Aorta (tissue), 5 donors: ENCODE results near the gene SCYGR4. TPM values are rescaled to one million over a fixed set of nuclear protein-coding genes. Genes with fewer than 3 reads are reported as not detected.

Experiments
- ATAC-seq: fragments of 200-7000 bp; cut with Tn5 transposase; one replicate; pipeline ENCODE4 v1.9.1; 2022; ENCODE audit warnings: moderate library complexity; ENCODE audit not compliant: low FRiP score
- DNase-seq, 2 donors: peaks; one replicate each; pipeline ENCODE4 v3.0.0-alpha.2; 2020
- H3K27ac ChIP-seq, 2 donors: one replicate each; pipeline ENCODE4 v1.5.1; 2013; ENCODE audit warnings: low read length in 2 of 2, mild to moderate bottlenecking in 2 of 2, moderate library complexity in 2 of 2, control low read depth in 1 of 2, inconsistent platforms in 1 of 2, low read depth in 1 of 2
- H3K27me3 ChIP-seq, 2 donors: one replicate each; pipeline ENCODE4 v1.6.1; 2013; ENCODE audit warnings: control low read depth in 1 of 2, low read length in 1 of 2, mild to moderate bottlenecking in 1 of 2, moderate library complexity in 1 of 2; ENCODE audit not compliant: insufficient read depth in 2 of 2, control insufficient read depth in 1 of 2
- H3K36me3 ChIP-seq, 2 donors: one replicate each; pipeline ENCODE4 v1.6.1; 2013; ENCODE audit warnings: control low read depth in 1 of 2, low read length in 1 of 2, mild to moderate bottlenecking in 1 of 2; ENCODE audit not compliant: insufficient read depth in 2 of 2, control insufficient read depth in 1 of 2
- H3K4me1 ChIP-seq, 2 donors: one replicate each; pipeline ENCODE4 v1.6.1; 2013; ENCODE audit warnings: low read length in 2 of 2, control low read depth in 1 of 2, mild to moderate bottlenecking in 1 of 2, moderate library complexity in 1 of 2; ENCODE audit not compliant: insufficient read depth in 2 of 2, control insufficient read depth in 1 of 2
- H3K4me3 ChIP-seq, 2 donors: one replicate each; pipeline ENCODE4 v1.5.1; 2013; ENCODE audit warnings: low read length in 2 of 2, control low read depth in 1 of 2, mild to moderate bottlenecking in 1 of 2
- H3K9me3 ChIP-seq: one replicate; pipeline ENCODE4 v1.6.1; 2013; ENCODE audit warnings: mild to moderate bottlenecking, low read length; ENCODE audit not compliant: control insufficient read depth
- WGBS, 2 donors: extraction: QIAGEN DNeasy Blood & Tissue Kit; methylation state at CpG; one replicate each; pipeline ENCODE4 v1.1.7; 2013; 5-methylcytosine and 5-hydroxymethylcytosine counted together
- intact Hi-C, 2 donors: fragments of 100-400 bp; cut with DNase I; formaldehyde crosslinking; loops; one replicate each; pipeline versions ENCODE4 v1.14.2 to v1.15.0; 2022
- polyA plus RNA-seq, 2 donors: library from polyadenylated mRNA; stranded (reverse); fragments of 200-250 nt; gene quantifications; one replicate each; pipeline ENCODE4 v1.2.3, GENCODE V29; 2013
- total RNA-seq, 2 donors: library from RNA; stranded (reverse); fragmentation: NEBNext Ultra II Directional; extraction: Animal tissue kit (Norgen Biotek cat#: 25700); gene quantifications; one replicate each; pipeline ENCODE4 v1.2.1, GENCODE V29; 2021
- donor health status: healthy with polysubstance abuse.
- donor health status: Bipolar disorder and iron deficiency.
- donor health status: DM: no; HTN: no; CAD: no.
- donor health status: DM: no; HTN: no; CAD: no.
- donor health status: DM: yes; HTN: yes; CAD: no.

The SCYGR4 gene
- total and polyA plus RNA-seq, 4 donors: not detected

- Histone ChIP-seq H3K27me3 (no peaks in the 10 kb centered on the region), H3K4me1 (no peaks in the 10 kb centered on the region), H3K4me3 (no peak overlapping the region), H3K27ac (no peak overlapping the region), H3K36me3 (no peaks in the 10 kb centered on the region), H3K9me3 (no peaks in the 10 kb centered on the region)
- intact Hi-C loops: no loop called here
- ATAC-seq (no peak), DNase-seq (no peak)
Observed at GRCh38 chr2:227623226-227623625, 5.9 kb downstream of the SCYGR4 start.

GRCh38 chr2:227625420-227625819 lies 8.1 kb downstream of the SCYGR4 start:
- Histone ChIP-seq H3K9me3 (no peaks in the 10 kb centered on the region), H3K27ac (no peak overlapping the region), H3K4me1 (no peaks in the 10 kb centered on the region), H3K36me3 (no peaks in the 10 kb centered on the region), H3K27me3 (no peaks in the 10 kb centered on the region), H3K4me3 (no peak overlapping the region)
- DNase-seq: no peak
- 54 to 56% methylated on average over 2 of the region's 2 CpGs for WGBS, 2 donors
- intact Hi-C loops: no loop called here
- ATAC-seq: no peak

GRCh38 chr2:227626580-227627151 lies 9.4 kb downstream of the SCYGR4 start:
- H3K9me3 ChIP-seq: no peaks in the 10 kb centered on the region
- DNase-seq: no peak
- 90 to 94% methylated on average over 10 of the region's 10 CpGs for WGBS, 2 donors

GRCh38 chr2:227627769-227628168 lies 10.5 kb downstream of the SCYGR4 start:
- H3K36me3 ChIP-seq: no peaks in the 10 kb centered on the region
- no peak overlapping the region for H3K4me3 ChIP-seq
- 78 to 86% methylated on average over 3 of the region's 3 CpGs for WGBS, 2 donors
- no peak for DNase-seq
- intact Hi-C loops: no loop called here
- H3K27me3 ChIP-seq: no peaks in the 10 kb centered on the region
- H3K4me1 ChIP-seq: no peaks in the 10 kb centered on the region
- H3K9me3 ChIP-seq: no peaks in the 10 kb centered on the region
- ATAC-seq: no peak
- H3K27ac ChIP-seq: no peak overlapping the region

More at GRCh38 chr2:227626580-227627151, 9.4 kb downstream of the SCYGR4 start:
- ATAC-seq: no peak
- H3K36me3 ChIP-seq: no peaks in the 10 kb centered on the region
- no peaks in the 10 kb centered on the region for H3K4me1 ChIP-seq
- H3K27me3 ChIP-seq: no peaks in the 10 kb centered on the region
- no peak overlapping the region for H3K4me3 ChIP-seq
- intact Hi-C loops: no loop called here
- H3K27ac ChIP-seq: no peak overlapping the region

GRCh38 chr2:227629435-227629834 lies 12.1 kb downstream of the SCYGR4 start:
- 76 to 77% methylated on average over 7 of the region's 7 CpGs for WGBS, 2 donors
- intact Hi-C loops: no loop called here

GRCh38 chr2:227630322-227630721 lies 13.0 kb downstream of the SCYGR4 start:
- WGBS, 2 donors: 74 to 76% methylated on average over 3 of the region's 3 CpGs
- ATAC-seq (no peak), DNase-seq (no peak)
- Histone ChIP-seq H3K4me1 (no peaks in the 10 kb centered on the region), H3K36me3 (no peaks in the 10 kb centered on the region), H3K27ac (no peak overlapping the region), H3K4me3 (no peak overlapping the region), H3K9me3 (no peaks in the 10 kb centered on the region), H3K27me3 (no peaks in the 10 kb centered on the region)
- intact Hi-C loops: no loop called here

More at GRCh38 chr2:227629435-227629834, 12.1 kb downstream of the SCYGR4 start:
- no peak for DNase-seq
- H3K27ac ChIP-seq: no peak overlapping the region
- no peaks in the 10 kb centered on the region for H3K27me3 ChIP-seq
- no peaks in the 10 kb centered on the region for H3K4me1 ChIP-seq
- ATAC-seq: no peak
- no peaks in the 10 kb centered on the region for H3K36me3 ChIP-seq
- H3K9me3 ChIP-seq: no peaks in the 10 kb centered on the region
- no peak overlapping the region for H3K4me3 ChIP-seq

- intact Hi-C loops: no loop called here
- Histone ChIP-seq H3K27me3 (no peaks in the 10 kb centered on the region), H3K36me3 (no peaks in the 10 kb centered on the region), H3K4me3 (no peak overlapping the region), H3K9me3 (no peaks in the 10 kb centered on the region), H3K27ac (no peak overlapping the region), H3K4me1 (no peaks in the 10 kb centered on the region)
- no peak for ATAC-seq
- 85 to 86% methylated on average over 6 of the region's 6 CpGs for WGBS, 2 donors
- DNase-seq: no peak
Observed at GRCh38 chr2:227632827-227633226, 15.5 kb downstream of the SCYGR4 start.

GRCh38 chr2:227634201-227634600 lies 16.9 kb downstream of the SCYGR4 start:
- WGBS, 2 donors: 44 to 46% methylated on average over 3 of the region's 3 CpGs
- H3K27ac ChIP-seq: no peak overlapping the region
- no peaks in the 10 kb centered on the region for H3K9me3 ChIP-seq
- H3K36me3 ChIP-seq: no peaks in the 10 kb centered on the region
- no peak for DNase-seq
- no peaks in the 10 kb centered on the region for H3K27me3 ChIP-seq
- H3K4me1 ChIP-seq: no peaks in the 10 kb centered on the region
- intact Hi-C loops: no loop called here
- H3K4me3 ChIP-seq: no peak overlapping the region
- ATAC-seq: no peak

GRCh38 chr2:227642656-227643055 lies 25.4 kb downstream of the SCYGR4 start:
- Histone ChIP-seq H3K27ac (no peak overlapping the region), H3K4me1 (no peaks in the 10 kb centered on the region), H3K36me3 (no peaks in the 10 kb centered on the region), H3K27me3 (no peaks in the 10 kb centered on the region), H3K4me3 (no peak overlapping the region), H3K9me3 (no peaks in the 10 kb centered on the region)
- intact Hi-C loops: no loop called here
- WGBS, 2 donors: 9 to 19% methylated on average over 2 of the region's 2 CpGs
- DNase-seq (no peak), ATAC-seq (no peak)
